H1 (cell line): ENCODE results near the gene MMS19. TPM values are rescaled to one million over a fixed set of nuclear protein-coding genes. Genes with fewer than 3 reads are reported as not detected.

Experiments
- CHD7 ChIP-seq: fragments of 300-600 bp; sonication (generic); IDR thresholded peaks from 2 replicates; pipeline ENCODE4 v1.7.1; 2012; ENCODE audit warnings: low read length, moderate library complexity, mild to moderate bottlenecking, inconsistent platforms; ENCODE audit not compliant: insufficient replicate concordance
- JUND ChIP-seq: IDR thresholded peaks from 2 replicates; pipeline ENCODE4 v1.6.1; 2011; ENCODE audit warnings: mild to moderate bottlenecking, improper control_type of control experiment, low read length
- MAFK ChIP-seq: IDR thresholded peaks from 2 replicates; pipeline ENCODE4 v1.6.1; 2012; ENCODE audit warnings: low read depth, mild to moderate bottlenecking, improper control_type of control experiment, low read length
- NRF1 ChIP-seq: IDR thresholded peaks from 2 replicates; pipeline ENCODE4 v1.6.1; 2011; ENCODE audit warnings: mild to moderate bottlenecking, low read depth, low read length, improper control_type of control experiment
- RFX5 ChIP-seq: IDR thresholded peaks from 2 replicates; pipeline ENCODE4 v1.6.1; 2011; ENCODE audit warnings: low read depth, low read length, improper control_type of control experiment, borderline replicate concordance
- SAP30 ChIP-seq: fragments of 300-600 bp; sonication (generic); IDR thresholded peaks from 2 replicates; pipeline ENCODE4 v1.7.1; 2012; ENCODE audit warnings: low read length, moderate library complexity, mild to moderate bottlenecking, inconsistent platforms; ENCODE audit not compliant: insufficient read depth, insufficient replicate concordance
- SP2 ChIP-seq: IDR thresholded peaks from 2 replicates; pipeline ENCODE4 v1.6.1; 2012; ENCODE audit warnings: mild to moderate bottlenecking, low read length, inconsistent platforms
- TCF12 ChIP-seq: IDR thresholded peaks from 2 replicates; pipeline ENCODE4 v1.6.1; 2011; ENCODE audit warnings: low read depth, mild to moderate bottlenecking, low read length
- polyA plus RNA-seq, 7 experiments: library from polyadenylated mRNA; depleted of rRNA in 3 of 7; stranded (reverse) in 5 of 7; unstranded in 2 of 7; fragments of >200 nt in 5 of 7; fragments of 200-250 nt in 2 of 7; gene quantifications; 1 replicate in 5 of 7; 2 replicates in 1 of 7; 4 replicates in 1 of 7; pipeline versions ENCODE4 v1.2.1 to v1.2.3, GENCODE V29; 2011 to 2013; ENCODE audit warnings: missing spikeins in 2 of 7, mixed read lengths in 2 of 7
- total RNA-seq: library from RNA; stranded (reverse); fragmentation: NEBNext Ultra II Directional; extraction: Animal tissue kit (Norgen Biotek cat#: 25700); gene quantifications from 2 replicates; pipeline ENCODE4 v1.2.1, GENCODE V29; 2021

The MMS19 gene
- total and polyA plus RNA-seq, 2 of the 8 experiments (the other 6 are each of a cell fraction or from before 2014, with no cell fraction given): 130 to 221 TPM

GRCh38 chr10:97533888-97534287 lies 35.7 kb upstream of the MMS19 start (continued):
- TF ChIP-seq CHD7 (no peak), RFX5 (no peak), TCF12 (no peak), NRF1 (no peak), JUND (no peak), MAFK (no peak), SAP30 (no peak), SP2 (no peak)
